ENCODE measurements around the gene ZDBF2.
"Not testable (repeated sequence)": the region's sequence is repeated elsewhere in the genome, so short reads cannot be mapped to it uniquely, and the experiment has no call there.

DNA sequence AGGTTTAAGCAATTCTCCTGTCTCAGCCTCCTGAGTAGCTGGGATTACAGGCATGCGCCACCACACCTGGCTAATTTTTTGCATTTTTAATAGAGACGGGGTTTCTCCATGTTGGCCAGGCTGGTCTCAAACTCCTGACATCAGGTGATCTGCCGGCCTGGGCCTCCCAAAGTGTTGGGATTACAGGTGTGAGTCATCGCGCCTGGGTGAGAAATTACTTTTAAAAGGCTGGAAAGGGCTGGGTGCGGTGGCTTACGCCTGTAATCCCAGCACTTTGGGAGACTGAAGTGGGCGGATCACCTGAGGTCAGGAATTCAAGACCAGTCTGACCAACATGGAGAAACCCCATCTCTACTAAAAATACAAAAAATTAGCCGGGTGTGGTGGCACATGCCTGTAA lies 45.8 kb upstream of the ZDBF2 start:
- not testable (repeated sequence) for TF ChIP-seq POLR2AphosphoS5, POLR2A (IDR thresholded peaks at IDR 0.05)
- TF ChIP-seq, protein P1, sequence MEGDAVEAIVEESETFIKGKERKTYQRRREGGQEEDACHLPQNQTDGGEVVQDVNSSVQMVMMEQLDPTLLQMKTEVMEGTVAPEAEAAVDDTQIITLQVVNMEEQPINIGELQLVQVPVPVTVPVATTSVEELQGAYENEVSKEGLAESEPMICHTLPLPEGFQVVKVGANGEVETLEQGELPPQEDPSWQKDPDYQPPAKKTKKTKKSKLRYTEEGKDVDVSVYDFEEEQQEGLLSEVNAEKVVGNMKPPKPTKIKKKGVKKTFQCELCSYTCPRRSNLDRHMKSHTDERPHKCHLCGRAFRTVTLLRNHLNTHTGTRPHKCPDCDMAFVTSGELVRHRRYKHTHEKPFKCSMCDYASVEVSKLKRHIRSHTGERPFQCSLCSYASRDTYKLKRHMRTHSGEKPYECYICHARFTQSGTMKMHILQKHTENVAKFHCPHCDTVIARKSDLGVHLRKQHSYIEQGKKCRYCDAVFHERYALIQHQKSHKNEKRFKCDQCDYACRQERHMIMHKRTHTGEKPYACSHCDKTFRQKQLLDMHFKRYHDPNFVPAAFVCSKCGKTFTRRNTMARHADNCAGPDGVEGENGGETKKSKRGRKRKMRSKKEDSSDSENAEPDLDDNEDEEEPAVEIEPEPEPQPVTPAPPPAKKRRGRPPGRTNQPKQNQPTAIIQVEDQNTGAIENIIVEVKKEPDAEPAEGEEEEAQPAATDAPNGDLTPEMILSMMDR (IDR thresholded peaks at IDR 0.05), result not testable (repeated sequence)

All from suprapubic skin (tissue), 4 donors.